Left renal pelvis (tissue), 4 donors: ENCODE results near the gene PPP1R1B. TPM values are rescaled to one million over a fixed set of nuclear protein-coding genes. Genes with fewer than 3 reads are reported as not detected.
"Not testable (repeated sequence)": the region's sequence is repeated elsewhere in the genome, so short reads cannot be mapped to it uniquely, and the experiment has no call there.

Source experiments
- DNase-seq, 4 donors: peaks; one replicate each; pipeline ENCODE4 v3.0.0-alpha.2; 2013; ENCODE audit warnings: low read depth in 4 of 4, low spot score in 3 of 4
- polyA plus RNA-seq, 4 donors: library from polyadenylated mRNA; unstranded; fragments of 120-200 nt; gene quantifications; one replicate each; pipeline ENCODE4 v1.2.1, GENCODE V29; 2013; ENCODE audit not compliant: insufficient read length in 4 of 4

PPP1R1B gene
- 10 to 100 TPM; 12.2 to 46.4 (median 20.3) TPM for polyA plus RNA-seq

GRCh38 chr17:39626171-39627046, at the start of gene PPP1R1B:
Gene PPP1R1B, plus strand, starts transcription at chr17:39626952. Its CDS starts 441 bp downstream, at chr17:39627393.
- DNase-seq = no peak

- DNase-seq = no peak
Observed at GRCh38 chr17:39578272-39578671, 48.5 kb upstream of the PPP1R1B start.

GRCh38 chr17:39579318-39580081, 47.3 kb upstream of the PPP1R1B start:
- DNase-seq = no peak

GRCh38 chr17:39580082-39580468, 46.7 kb upstream of the PPP1R1B start:
- DNase-seq = no peak

GRCh38 chr17:39581071-39581758, 45.5 kb upstream of the PPP1R1B start:
- DNase-seq = no peak

GRCh38 chr17:39581759-39582085, 45.0 kb upstream of the PPP1R1B start:
- no peak for DNase-seq

- DNase-seq = no peak
Observed at GRCh38 chr17:39582658-39583057, 44.1 kb upstream of the PPP1R1B start.

GRCh38 chr17:39590180-39590579, 36.6 kb upstream of the PPP1R1B start:
- DNase-seq = not testable (repeated sequence)

GRCh38 chr17:39591958-39592954, 34.5 kb upstream of the PPP1R1B start:
- peak; percentile 47 to 85 (median 68) for DNase-seq

GRCh38 chr17:39593371-39593770, 33.4 kb upstream of the PPP1R1B start:
- DNase-seq = no peak

GRCh38 chr17:39595294-39595693, 31.5 kb upstream of the PPP1R1B start:
- DNase-seq = no peak

GRCh38 chr17:39595928-39596510, 30.7 kb upstream of the PPP1R1B start:
- no peak for DNase-seq

GRCh38 chr17:39596543-39597267, 30.0 kb upstream of the PPP1R1B start:
- DNase-seq = no peak

- no peak for DNase-seq
Observed at GRCh38 chr17:39597372-39598046, 29.2 kb upstream of the PPP1R1B start.

GRCh38 chr17:39598047-39598481, 28.7 kb upstream of the PPP1R1B start:
- DNase-seq = no peak

- DNase-seq = no peak
Observed at GRCh38 chr17:39598630-39599003, 28.1 kb upstream of the PPP1R1B start.

- DNase-seq = no peak
Observed at GRCh38 chr17:39599004-39599664, 27.6 kb upstream of the PPP1R1B start.
